DOHH2 (cell line): ENCODE results near the gene DGCR2.

Experiments
- H3F3A ChIP-seq: fragments of 200-600 bp; sonication (generic), shearing (Covaris generic); 2 replicates; pipeline ENCODE4 v1.6.0; 2016; ENCODE audit warnings: antibody characterized with exemption, mild to moderate bottlenecking; ENCODE audit not compliant: control insufficient read depth, insufficient read depth
- H3K27ac ChIP-seq: fragments of 200-600 bp; sonication (generic); 2 replicates; pipeline ENCODE4 v1.5.1; 2014; ENCODE audit warnings: low read depth, mild to moderate bottlenecking, low read length, moderate library complexity
- H3K27me3 ChIP-seq: fragments of 200-600 bp; sonication (generic); 2 replicates; pipeline ENCODE4 v1.6.1; 2014; ENCODE audit warnings: mild to moderate bottlenecking, low read length, mixed read lengths; ENCODE audit not compliant: control insufficient read depth
- H3K36me3 ChIP-seq: fragments of 200-600 bp; sonication (generic); 2 replicates; pipeline ENCODE4 v1.6.1; 2014; ENCODE audit warnings: mild to moderate bottlenecking, low read length, moderate library complexity, mixed read lengths; ENCODE audit not compliant: control insufficient read depth
- H3K4me1 ChIP-seq: fragments of 200-600 bp; sonication (generic); 2 replicates; pipeline ENCODE4 v1.6.1; 2014; ENCODE audit warnings: mild to moderate bottlenecking, low read length, mixed read lengths; ENCODE audit not compliant: control insufficient read depth
- H3K4me2 ChIP-seq: fragments of 200-600 bp; sonication (generic); 2 replicates; pipeline ENCODE4 v1.6.0; 2014; ENCODE audit warnings: mild to moderate bottlenecking, low read length, moderate library complexity
- H3K4me3 ChIP-seq: fragments of 200-600 bp; sonication (generic); 2 replicates; pipeline ENCODE4 v1.5.1; 2014; ENCODE audit warnings: mild to moderate bottlenecking, low read length, mixed read lengths
- H3K79me2 ChIP-seq: fragments of 200-600 bp; sonication (generic); 2 replicates; pipeline ENCODE4 v1.6.1; 2014; ENCODE audit warnings: mild to moderate bottlenecking, low read length, mixed read lengths; ENCODE audit not compliant: control insufficient read depth
- H3K9me2 ChIP-seq: fragments of 200-600 bp; sonication (generic); replicated peaks from 2 replicates; pipeline ENCODE4 v1.6.1; 2014; ENCODE audit warnings: mild to moderate bottlenecking, low read length, mixed read lengths; ENCODE audit not compliant: control insufficient read depth
- H3K9me3 ChIP-seq: fragments of 200-600 bp; sonication (generic); 2 replicates; pipeline ENCODE4 v1.6.1; 2014; ENCODE audit warnings: antibody characterized with exemption, low read length, mixed read lengths; ENCODE audit not compliant: control insufficient read depth, insufficient read depth
- H4K20me1 ChIP-seq: fragments of 200-600 bp; sonication (generic); 2 replicates; pipeline ENCODE4 v1.6.0; 2014; ENCODE audit warnings: low read depth, mild to moderate bottlenecking, antibody characterized with exemption, low read length, moderate library complexity; ENCODE audit not compliant: control insufficient read depth, insufficient read depth
- EZH2phosphoT487 ChIP-seq: fragments of 200-600 bp; sonication (generic); IDR thresholded peaks from 2 replicates; pipeline ENCODE4 v1.6.1; 2017; ENCODE audit warnings: borderline replicate concordance, mild to moderate bottlenecking, antibody characterized with exemption, low read length, moderate library complexity, mixed read lengths
- TF ChIP-seq, protein P1 (sequence below): fragments of 200-600 bp; sonication (generic); IDR thresholded peaks from one replicate; pipeline ENCODE4 v1.5.1; 2014; ENCODE audit warnings: antibody characterized with exemption, mild to moderate bottlenecking, low read depth, low read length; ENCODE audit not compliant: poor library complexity, severe bottlenecking

Gene DGCR2

DNA sequence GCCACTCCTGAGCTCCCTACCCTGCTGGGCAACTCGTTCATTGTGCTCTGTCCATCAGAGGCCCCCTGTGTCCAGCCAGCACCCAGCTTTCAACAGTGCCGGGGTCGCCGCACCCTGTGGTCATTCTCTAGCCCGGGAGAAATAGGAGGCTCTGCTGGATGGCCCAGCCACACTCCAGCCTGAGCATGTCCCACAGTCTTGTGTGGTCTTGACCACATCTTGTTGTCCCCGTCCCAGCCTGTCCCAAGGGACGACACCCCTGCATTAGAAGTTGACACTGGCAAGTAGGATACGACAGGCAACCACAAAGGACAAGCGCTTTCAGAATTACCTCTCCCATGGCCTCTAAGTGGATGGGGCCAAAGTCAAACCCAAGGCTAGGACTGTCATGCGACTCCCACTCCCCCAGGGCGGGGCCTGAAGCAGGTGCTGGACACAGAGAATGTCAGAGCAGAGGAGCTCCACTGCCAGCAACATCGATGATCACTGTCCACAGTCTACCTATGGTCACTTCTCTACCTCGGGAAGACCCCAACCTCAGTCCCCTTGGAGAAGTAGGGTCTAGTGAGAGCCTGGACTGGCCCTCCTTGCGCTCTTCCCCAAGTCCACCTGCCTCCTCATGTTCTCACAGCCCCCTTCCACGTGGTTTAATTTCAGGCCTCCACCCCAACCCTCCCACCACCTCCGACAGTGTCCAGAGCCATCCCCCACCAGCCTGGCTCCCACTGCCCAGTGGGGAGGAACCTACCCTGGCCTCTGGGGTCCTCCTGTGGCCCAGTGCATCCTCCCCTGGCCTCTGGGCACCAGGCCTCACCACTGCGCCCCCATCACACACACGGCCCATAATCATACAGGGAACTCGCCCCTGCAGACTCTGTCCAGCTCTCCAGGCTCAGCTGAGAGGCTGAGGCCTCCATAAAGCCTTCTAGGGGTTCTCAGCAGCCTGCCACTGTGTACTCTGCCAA is 4.4 kb upstream of the DGCR2 start:
- peaks cover 3% of the 10 kb centered on the region; the same call in 1 of the 2 replicates for H3K36me3 ChIP-seq
- no peaks in the 10 kb centered on the region for H4K20me1 ChIP-seq
- no peaks in the 10 kb centered on the region for H3F3A ChIP-seq
- no peak overlapping the region for H3K4me3 ChIP-seq
- H3K9me2 ChIP-seq = no peaks in the 10 kb centered on the region
- H3K27me3 ChIP-seq = no peaks in the 10 kb centered on the region
- peaks cover 6% of the 10 kb centered on the region for H3K79me2 ChIP-seq
- peaks cover 7% of the 10 kb centered on the region for H3K4me1 ChIP-seq
- H3K27ac ChIP-seq = no peak overlapping the region
- TF ChIP-seq, protein P1, sequence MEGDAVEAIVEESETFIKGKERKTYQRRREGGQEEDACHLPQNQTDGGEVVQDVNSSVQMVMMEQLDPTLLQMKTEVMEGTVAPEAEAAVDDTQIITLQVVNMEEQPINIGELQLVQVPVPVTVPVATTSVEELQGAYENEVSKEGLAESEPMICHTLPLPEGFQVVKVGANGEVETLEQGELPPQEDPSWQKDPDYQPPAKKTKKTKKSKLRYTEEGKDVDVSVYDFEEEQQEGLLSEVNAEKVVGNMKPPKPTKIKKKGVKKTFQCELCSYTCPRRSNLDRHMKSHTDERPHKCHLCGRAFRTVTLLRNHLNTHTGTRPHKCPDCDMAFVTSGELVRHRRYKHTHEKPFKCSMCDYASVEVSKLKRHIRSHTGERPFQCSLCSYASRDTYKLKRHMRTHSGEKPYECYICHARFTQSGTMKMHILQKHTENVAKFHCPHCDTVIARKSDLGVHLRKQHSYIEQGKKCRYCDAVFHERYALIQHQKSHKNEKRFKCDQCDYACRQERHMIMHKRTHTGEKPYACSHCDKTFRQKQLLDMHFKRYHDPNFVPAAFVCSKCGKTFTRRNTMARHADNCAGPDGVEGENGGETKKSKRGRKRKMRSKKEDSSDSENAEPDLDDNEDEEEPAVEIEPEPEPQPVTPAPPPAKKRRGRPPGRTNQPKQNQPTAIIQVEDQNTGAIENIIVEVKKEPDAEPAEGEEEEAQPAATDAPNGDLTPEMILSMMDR = no peak
- no peak for TF ChIP-seq EZH2phosphoT487
- H3K4me2 ChIP-seq = no peak overlapping the region
- H3K9me3 ChIP-seq = no peaks in the 10 kb centered on the region

- H3K4me3 ChIP-seq = no peak overlapping the region
- H3F3A ChIP-seq = no peaks in the 10 kb centered on the region
- no peak overlapping the region for H3K27ac ChIP-seq
- no peaks in the 10 kb centered on the region for H3K9me2 ChIP-seq
- H3K9me3 ChIP-seq = no peaks in the 10 kb centered on the region
- H3K36me3 ChIP-seq = no peaks in the 10 kb centered on the region
- H3K4me1 ChIP-seq = peaks cover 11% of the 10 kb centered on the region
- TF ChIP-seq EZH2phosphoT487 = no peak
- TF ChIP-seq, protein P1 = no peak
- peaks cover 4% of the 10 kb centered on the region; the same call in 1 of the 2 replicates for H4K20me1 ChIP-seq
- peaks cover 15% of the 10 kb centered on the region for H3K79me2 ChIP-seq
- no peak overlapping the region for H3K4me2 ChIP-seq
- H3K27me3 ChIP-seq = no peaks in the 10 kb centered on the region
Observed at GRCh38 chr22:19125474-19126308, 3.5 kb upstream of the DGCR2 start.

- peaks cover 22% of the 10 kb centered on the region for H3K79me2 ChIP-seq
- no peak overlapping the region for H3K27ac ChIP-seq
- no peaks in the 10 kb centered on the region for H3F3A ChIP-seq
- H3K4me1 ChIP-seq = peaks cover 17% of the 10 kb centered on the region
- no peaks in the 10 kb centered on the region for H3K36me3 ChIP-seq
- H3K27me3 ChIP-seq = no peaks in the 10 kb centered on the region
- H4K20me1 ChIP-seq = peaks cover 10% of the 10 kb centered on the region; the same call in 1 of the 2 replicates
- H3K4me3 ChIP-seq = no peak overlapping the region
- TF ChIP-seq, protein P1 = no peak
- no peak for TF ChIP-seq EZH2phosphoT487
- H3K4me2 ChIP-seq = no peak overlapping the region
- H3K9me2 ChIP-seq = no peaks in the 10 kb centered on the region
- H3K9me3 ChIP-seq = no peaks in the 10 kb centered on the region
Observed at GRCh38 chr22:19125011-19125410, 2.8 kb upstream of the DGCR2 start.
